ENCODE measurements around the gene SLC12A8. TPM values are rescaled to one million over a fixed set of nuclear protein-coding genes. Genes with fewer than 3 reads are reported as not detected.
A peak's percentile ranks its signal among the peaks of the same experiment; 100 is the strongest.

The SLC12A8 gene
- total and polyA plus RNA-seq, 9 of the 15 experiments (the other 6 are each of a cell fraction or from before 2014, with no cell fraction given), result 0.04 to 0.33 (median 0.09) TPM; not detected in 4

GRCh38 chr3:125137358-125138033, 75.1 kb downstream of the SLC12A8 start:
- no peaks in the 10 kb centered on the region for H3K36me3 ChIP-seq (ENCODE audit: control insufficient read depth, insufficient read depth, low read length)
- intact Hi-C loops (cut with micrococcal nuclease) (no loop called here), in situ Hi-C loops (cut with MboI) (loop anchor here (10.0 kb wide), 1 partner anchor 1017 kb away; no protein-coding TSS in a partner anchor)
- H2AFZ ChIP-seq (ENCODE audit: low read depth, low read length), result no peak overlapping the region
- H3K27ac ChIP-seq (ENCODE audit: extremely low read depth, low read depth, low read length), result no peak overlapping the region
- CTCF ChIA-PET (ENCODE audit: low intra/inter-chr PET ratio), result no interaction called here
- H4K20me1 ChIP-seq (replicated peaks; ENCODE audit: control insufficient read depth, insufficient read depth, low read length), result no peaks in the 10 kb centered on the region
- no peaks in the 10 kb centered on the region for H3K9me1 ChIP-seq (ENCODE audit: control insufficient read depth, insufficient read depth, low read length)
- POLR2A ChIA-PET, result interaction anchor here (0.8 kb wide), 1 partner anchor 374 kb away, joined by 3 read pairs; no protein-coding TSS in a partner anchor
- DNase-seq (ENCODE audit: extremely low read depth in 1 of 4, low spot score in 3 of 4), result no peak
- FAIRE-seq, result no peak
- WGBS (ENCODE audit: insufficient coverage, low coverage, missing lambda C conversion rate), result 6% methylated on average over 13 of the region's 17 CpGs
- H3K27me3 ChIP-seq (ENCODE audit: control insufficient read depth in 2 of 2, insufficient read depth in 2 of 2, low read length in 2 of 2), result peaks cover 11 to 41% of the 10 kb centered on the region in 2 experiments; a peak in 4 of 5 replicates
- peak; percentile 45; the same call in 1 of the 2 replicates for TF ChIP-seq ATF3 (IDR thresholded peaks at IDR 0.05)
- TF ChIP-seq ATF3 (CRISPR knock-in tag; conservative IDR thresholded peaks at IDR 0.05), result no peak
- TF ChIP-seq GTF2E2 (tag; IDR thresholded peaks at IDR 0.05), result no peak
- H3K79me2 ChIP-seq (ENCODE audit: control insufficient read depth, insufficient read depth, low read length), result no peaks in the 10 kb centered on the region
- H3K4me1 ChIP-seq (replicated peaks in 1 of 2; ENCODE audit: control insufficient read depth in 2 of 2, insufficient read depth in 2 of 2, low read length in 2 of 2), result peaks cover 0 to 6% of the 10 kb centered on the region in 2 experiments; a peak in 1 of 5 replicates
- no peak for ATAC-seq
- no peak overlapping the region for H3K4me3 ChIP-seq
- no peak overlapping the region for H3K9ac ChIP-seq (ENCODE audit: insufficient read depth in 1 of 2, low read depth in 2 of 2, low read length in 2 of 2)
- no peak overlapping the region for H3K4me2 ChIP-seq (ENCODE audit: insufficient read depth, low read length)
- H3K9me3 ChIP-seq (replicated peaks; ENCODE audit: control insufficient read depth, insufficient read depth, low read depth, low read length), result no peaks in the 10 kb centered on the region
- no TSS peak for BruUV-seq (replicated peaks)

- Histone ChIP-seq H2AFZ (ENCODE audit: low read depth, low read length) (no peak overlapping the region), H3K9me3 (replicated peaks; ENCODE audit: control insufficient read depth, insufficient read depth, low read depth, low read length) (no peaks in the 10 kb centered on the region), H3K9me1 (ENCODE audit: control insufficient read depth, insufficient read depth, low read length) (no peaks in the 10 kb centered on the region), H3K27me3 (ENCODE audit: control insufficient read depth in 2 of 2, insufficient read depth in 2 of 2, low read length in 2 of 2) (peaks cover 11 to 40% of the 10 kb centered on the region in 2 experiments; a peak in 4 of 5 replicates), H3K4me3 (no peak overlapping the region), H3K79me2 (ENCODE audit: control insufficient read depth, insufficient read depth, low read length) (no peaks in the 10 kb centered on the region), H3K27ac (ENCODE audit: extremely low read depth, low read depth, low read length) (no peak overlapping the region), H3K4me2 (ENCODE audit: insufficient read depth, low read length) (no peak overlapping the region), H3K36me3 (ENCODE audit: control insufficient read depth, insufficient read depth, low read length) (no peaks in the 10 kb centered on the region), H3K4me1 (replicated peaks in 1 of 2; ENCODE audit: control insufficient read depth in 2 of 2, insufficient read depth in 2 of 2, low read length in 2 of 2) (peaks cover 0 to 5% of the 10 kb centered on the region in 2 experiments; a peak in 1 of 5 replicates), H3K9ac (ENCODE audit: insufficient read depth in 1 of 2, low read depth in 2 of 2, low read length in 2 of 2) (no peak overlapping the region), H4K20me1 (replicated peaks; ENCODE audit: control insufficient read depth, insufficient read depth, low read length) (no peaks in the 10 kb centered on the region)
- ChIA-PET CTCF (ENCODE audit: low intra/inter-chr PET ratio) (no interaction called here), POLR2A (interaction anchor here (0.8 kb wide), 1 partner anchor 375 kb away, joined by 3 read pairs; no protein-coding TSS in a partner anchor)
- in situ Hi-C loops (cut with MboI), result loop anchor here (10.0 kb wide), 1 partner anchor 1018 kb away; no protein-coding TSS in a partner anchor
- FAIRE-seq (no peak), DNase-seq (ENCODE audit: extremely low read depth in 1 of 4, low spot score in 3 of 4) (no peak), ATAC-seq (no peak)
- WGBS (ENCODE audit: insufficient coverage, low coverage, missing lambda C conversion rate), result 2% methylated on average over 7 of the region's 7 CpGs
- BruUV-seq (replicated peaks), result no TSS peak
- intact Hi-C loops (cut with micrococcal nuclease), result no loop called here
- TF ChIP-seq POLR3G (IDR thresholded peaks at IDR 0.05; ENCODE audit: extremely low read depth, insufficient read length, insufficient replicate concordance), result no peak
- no peak for TF ChIP-seq ZNF77 (CRISPR knock-in tag; IDR thresholded peaks at IDR 0.05)
- no peak for TF ChIP-seq KDM4B (IDR thresholded peaks at IDR 0.05; ENCODE audit: borderline replicate concordance in 2 of 2, low read depth in 1 of 2)
- TF ChIP-seq MAZ (CRISPR knock-in tag; conservative IDR thresholded peaks at IDR 0.05 in 1 of 2, IDR thresholded peaks at IDR 0.05 in 1 of 2), result no peak
- TF ChIP-seq PRPF4 (IDR thresholded peaks at IDR 0.05; ENCODE audit: insufficient read depth, low read depth, low read length, poor library complexity, severe bottlenecking), result no peak
- TF ChIP-seq DPF2 (IDR thresholded peaks at IDR 0.05), result no peak
- TF ChIP-seq TCF7 (IDR thresholded peaks at IDR 0.05; ENCODE audit: borderline replicate concordance), result no peak
- no peak for TF ChIP-seq ATF1 (CRISPR knock-in tag; IDR thresholded peaks at IDR 0.05)
- no peak for TF ChIP-seq ATF1 (tag; IDR thresholded peaks at IDR 0.05)
Observed at GRCh38 chr3:125136966-125137357, 75.6 kb downstream of the SLC12A8 start.
